GM20000 (cell line): Measurements from ENCODE around the gene COL6A1.
"Not testable (repeated sequence)": the region's sequence is repeated elsewhere in the genome, so short reads cannot be mapped to it uniquely, and the experiment has no call there.

Experiments
- DNase-seq: peaks from one replicate; pipeline ENCODE4 v3.0.0; 2012; ENCODE audit warnings: low spot score
- TF ChIP-seq, protein P1 (sequence below): IDR thresholded peaks from 2 replicates; pipeline ENCODE4 v1.5.1; 2012; ENCODE audit warnings: mild to moderate bottlenecking, control low read depth; ENCODE audit errors: extremely low read depth, missing control alignments

COL6A1 gene

DNA sequence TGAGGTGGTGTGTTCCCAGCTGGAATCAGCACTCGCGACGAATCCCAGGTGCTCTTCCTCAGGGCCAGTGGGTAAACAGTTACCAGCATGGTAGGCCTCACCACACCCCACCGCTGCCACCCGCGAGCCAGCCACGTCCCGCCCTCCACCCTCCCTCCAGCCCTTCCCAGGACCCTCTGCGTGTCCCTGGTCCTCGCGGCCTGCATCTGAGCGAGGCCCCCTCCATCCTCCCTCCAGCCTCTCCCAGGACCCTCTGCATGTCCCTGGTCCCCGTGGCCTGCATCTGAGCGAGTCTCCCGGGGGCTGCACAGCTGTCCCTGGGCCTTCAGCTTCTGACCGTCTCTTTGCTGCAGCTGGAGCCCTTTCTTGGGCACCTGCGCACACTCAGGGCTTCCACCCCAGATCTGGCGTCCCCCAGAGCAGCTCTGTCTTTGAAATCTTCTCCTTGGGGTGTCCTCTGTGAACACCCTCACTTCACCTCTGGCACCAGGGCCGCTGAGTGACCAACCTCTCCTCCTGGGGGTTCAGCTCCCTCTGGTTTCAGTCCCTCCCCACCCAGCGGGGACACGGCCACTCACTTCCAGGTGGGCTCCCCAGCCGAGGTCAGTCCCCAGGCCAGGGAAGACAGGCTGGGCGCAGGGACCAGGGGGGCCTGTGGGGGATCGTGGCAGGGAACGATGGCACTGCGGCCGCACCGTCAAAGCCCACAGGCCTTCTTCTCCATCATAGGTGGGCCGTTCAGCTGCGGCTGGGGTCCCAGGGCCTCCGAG, 58.5 kb downstream of the COL6A1 start:
- TF ChIP-seq, protein P1, sequence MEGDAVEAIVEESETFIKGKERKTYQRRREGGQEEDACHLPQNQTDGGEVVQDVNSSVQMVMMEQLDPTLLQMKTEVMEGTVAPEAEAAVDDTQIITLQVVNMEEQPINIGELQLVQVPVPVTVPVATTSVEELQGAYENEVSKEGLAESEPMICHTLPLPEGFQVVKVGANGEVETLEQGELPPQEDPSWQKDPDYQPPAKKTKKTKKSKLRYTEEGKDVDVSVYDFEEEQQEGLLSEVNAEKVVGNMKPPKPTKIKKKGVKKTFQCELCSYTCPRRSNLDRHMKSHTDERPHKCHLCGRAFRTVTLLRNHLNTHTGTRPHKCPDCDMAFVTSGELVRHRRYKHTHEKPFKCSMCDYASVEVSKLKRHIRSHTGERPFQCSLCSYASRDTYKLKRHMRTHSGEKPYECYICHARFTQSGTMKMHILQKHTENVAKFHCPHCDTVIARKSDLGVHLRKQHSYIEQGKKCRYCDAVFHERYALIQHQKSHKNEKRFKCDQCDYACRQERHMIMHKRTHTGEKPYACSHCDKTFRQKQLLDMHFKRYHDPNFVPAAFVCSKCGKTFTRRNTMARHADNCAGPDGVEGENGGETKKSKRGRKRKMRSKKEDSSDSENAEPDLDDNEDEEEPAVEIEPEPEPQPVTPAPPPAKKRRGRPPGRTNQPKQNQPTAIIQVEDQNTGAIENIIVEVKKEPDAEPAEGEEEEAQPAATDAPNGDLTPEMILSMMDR, result no peak
- no peak for DNase-seq

DNA sequence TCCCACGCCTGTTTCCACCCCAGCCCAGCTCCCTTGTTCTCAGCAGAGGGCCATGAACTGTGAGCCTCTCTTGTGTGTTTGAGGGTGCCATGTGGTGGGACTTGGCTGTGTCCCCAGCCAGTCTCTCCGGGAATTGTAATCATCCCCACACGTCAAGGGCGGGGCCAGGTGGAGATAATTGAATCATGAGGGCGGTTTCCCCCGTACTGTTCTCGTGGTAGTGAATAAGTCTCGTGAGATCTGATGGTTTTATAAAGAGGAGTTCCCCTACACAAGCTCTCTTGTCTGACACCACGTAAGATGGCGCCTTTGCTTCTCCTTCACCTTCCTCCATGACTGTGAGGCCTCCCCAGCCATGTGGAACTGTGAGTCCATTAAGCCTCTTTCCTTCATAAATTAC, 59.1 kb downstream of the COL6A1 start:
- DNase-seq, result no peak
- TF ChIP-seq, protein P1, result no peak

DNA sequence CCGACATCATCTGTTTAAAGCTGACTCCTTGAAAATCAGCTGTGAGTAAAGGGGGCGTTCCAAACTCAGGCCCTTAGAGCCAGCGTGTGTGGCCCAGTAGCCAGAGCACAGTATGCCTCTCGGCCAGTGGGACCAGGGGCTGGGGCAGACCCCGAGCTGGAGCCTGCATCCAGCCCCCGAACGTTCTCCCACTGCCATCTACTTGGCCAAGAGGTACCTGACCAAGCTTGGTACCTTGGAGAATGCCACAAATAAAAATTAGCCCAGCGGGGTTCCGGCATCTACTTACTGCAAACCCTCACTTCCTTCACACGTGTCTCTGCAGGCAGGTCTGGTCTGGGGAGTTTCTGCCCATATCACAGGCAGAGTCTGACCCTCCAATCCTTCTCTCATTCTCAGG, 59.6 kb downstream of the COL6A1 start:
- DNase-seq, result no peak
- TF ChIP-seq, protein P1, result no peak

DNA sequence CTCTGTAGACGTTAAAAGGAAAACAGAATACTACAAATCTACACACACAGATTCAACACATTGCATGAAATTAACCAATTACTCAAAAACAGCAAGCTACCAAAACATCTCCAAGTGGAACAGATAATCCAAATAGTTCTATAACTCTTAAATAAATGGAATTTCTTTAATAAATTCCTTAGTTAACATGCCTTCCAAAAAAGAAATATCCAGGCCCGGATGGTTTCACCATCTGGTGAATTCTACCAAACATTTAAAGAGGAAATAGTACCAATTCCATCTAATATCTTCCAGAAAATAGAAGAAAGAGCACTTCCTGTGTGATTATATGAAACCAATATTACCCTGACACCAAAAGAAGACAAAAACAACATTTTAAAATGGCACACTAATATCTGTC, 63.6 kb downstream of the COL6A1 start:
- DNase-seq, result no peak
- TF ChIP-seq, protein P1, result no peak

DNA sequence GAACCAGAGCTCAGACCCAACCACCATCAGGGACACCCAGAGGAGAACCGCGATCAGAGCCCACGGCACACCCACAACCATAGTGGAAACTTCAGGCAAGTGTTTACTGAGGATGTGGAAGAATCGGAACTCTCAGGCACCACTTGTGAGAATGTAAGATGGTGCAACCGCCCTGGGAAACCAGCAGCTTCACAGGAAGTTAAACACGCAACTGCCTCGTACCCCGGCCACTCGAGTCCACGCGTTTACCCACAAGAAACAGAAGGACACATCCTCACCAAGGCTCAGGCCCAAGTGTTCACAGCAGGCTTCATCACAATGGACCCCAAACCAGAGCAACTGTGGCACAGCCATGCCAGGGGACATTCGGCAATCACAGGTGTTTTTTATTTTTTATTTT, 64.9 kb downstream of the COL6A1 start:
- TF ChIP-seq, protein P1, result no peak
- DNase-seq, result no peak

DNA sequence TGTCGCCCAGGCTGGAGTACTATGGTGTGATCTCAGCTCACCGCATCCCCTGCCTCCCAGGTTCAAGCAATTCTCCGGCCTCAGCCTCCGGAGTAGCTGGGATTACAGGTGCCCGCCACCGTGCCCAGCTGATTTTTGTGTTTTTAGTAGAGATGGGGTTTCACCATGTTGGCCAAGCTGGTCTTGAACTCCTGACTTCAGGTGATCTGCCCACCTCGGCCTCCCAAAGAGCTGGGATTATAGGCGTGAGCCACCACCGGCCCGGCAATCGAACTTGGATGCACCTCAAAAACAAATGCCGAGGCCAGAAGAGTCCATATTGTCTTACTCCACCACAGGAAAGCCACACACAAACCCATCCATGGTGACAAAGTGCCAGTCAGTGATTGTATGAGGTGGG, 65.3 kb downstream of the COL6A1 start:
- not testable (repeated sequence) for DNase-seq

DNA sequence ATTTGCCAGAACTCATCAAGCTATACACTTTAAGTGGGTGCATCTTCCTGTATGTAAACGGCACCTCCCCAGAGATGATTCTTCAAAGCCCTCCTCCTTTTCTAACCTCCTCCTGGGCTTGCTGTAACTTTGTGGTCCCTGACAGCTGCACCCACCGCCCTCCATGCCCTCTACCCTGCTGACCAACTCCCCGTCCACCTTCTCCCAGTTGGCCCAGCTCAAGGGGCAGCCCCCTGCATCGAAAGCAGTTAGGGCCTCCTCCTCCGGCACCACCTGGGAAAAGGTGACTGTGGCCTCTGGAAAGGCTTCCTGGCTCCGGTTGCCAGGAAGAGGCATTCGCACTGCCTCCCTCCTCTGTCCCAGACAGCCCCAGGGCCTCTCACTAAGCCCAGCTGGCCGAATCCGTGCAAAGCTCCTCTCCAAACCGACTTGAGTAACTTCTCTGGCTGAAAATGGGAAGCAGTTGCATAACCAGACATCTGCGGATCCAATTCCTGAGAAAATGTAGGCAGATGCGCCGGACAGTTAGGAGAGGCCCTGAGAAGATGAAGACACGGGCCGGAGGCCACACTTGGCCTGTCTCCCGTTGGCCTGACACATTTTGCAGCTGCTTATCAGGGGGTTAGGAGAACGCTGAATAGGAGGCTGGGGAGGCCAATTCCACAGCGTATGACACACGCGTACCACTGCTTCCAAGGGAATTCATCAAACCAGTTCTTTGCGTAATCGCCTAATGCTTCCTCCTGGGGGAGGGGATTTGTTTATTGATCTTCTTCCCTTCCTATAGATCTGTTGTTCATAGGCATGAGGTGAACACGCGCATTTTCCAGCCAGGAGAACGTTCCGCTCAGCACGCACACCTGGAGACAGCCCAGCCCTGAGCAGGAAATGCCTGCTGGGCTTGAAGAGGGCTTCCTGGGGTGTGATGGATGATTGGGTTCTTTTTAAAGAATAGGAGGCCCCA, 67.6 kb downstream of the COL6A1 start:
- no peak for DNase-seq

More for the DNA sequence above, 67.6 kb downstream of the COL6A1 start:
- TF ChIP-seq, protein P1, result no peak
